Measurements from ENCODE around the gene CYP2D6. TPM values are rescaled to one million over a fixed set of nuclear protein-coding genes. Genes with fewer than 3 reads are reported as not detected.
A peak's percentile ranks its signal among the peaks of the same experiment; 100 is the strongest.

CYP2D6 gene
- total and polyA plus RNA-seq, 2 of the 13 experiments (the other 11 are each of a cell fraction or from before 2014, with no cell fraction given) = 1.0 to 3.7 TPM

DNA sequence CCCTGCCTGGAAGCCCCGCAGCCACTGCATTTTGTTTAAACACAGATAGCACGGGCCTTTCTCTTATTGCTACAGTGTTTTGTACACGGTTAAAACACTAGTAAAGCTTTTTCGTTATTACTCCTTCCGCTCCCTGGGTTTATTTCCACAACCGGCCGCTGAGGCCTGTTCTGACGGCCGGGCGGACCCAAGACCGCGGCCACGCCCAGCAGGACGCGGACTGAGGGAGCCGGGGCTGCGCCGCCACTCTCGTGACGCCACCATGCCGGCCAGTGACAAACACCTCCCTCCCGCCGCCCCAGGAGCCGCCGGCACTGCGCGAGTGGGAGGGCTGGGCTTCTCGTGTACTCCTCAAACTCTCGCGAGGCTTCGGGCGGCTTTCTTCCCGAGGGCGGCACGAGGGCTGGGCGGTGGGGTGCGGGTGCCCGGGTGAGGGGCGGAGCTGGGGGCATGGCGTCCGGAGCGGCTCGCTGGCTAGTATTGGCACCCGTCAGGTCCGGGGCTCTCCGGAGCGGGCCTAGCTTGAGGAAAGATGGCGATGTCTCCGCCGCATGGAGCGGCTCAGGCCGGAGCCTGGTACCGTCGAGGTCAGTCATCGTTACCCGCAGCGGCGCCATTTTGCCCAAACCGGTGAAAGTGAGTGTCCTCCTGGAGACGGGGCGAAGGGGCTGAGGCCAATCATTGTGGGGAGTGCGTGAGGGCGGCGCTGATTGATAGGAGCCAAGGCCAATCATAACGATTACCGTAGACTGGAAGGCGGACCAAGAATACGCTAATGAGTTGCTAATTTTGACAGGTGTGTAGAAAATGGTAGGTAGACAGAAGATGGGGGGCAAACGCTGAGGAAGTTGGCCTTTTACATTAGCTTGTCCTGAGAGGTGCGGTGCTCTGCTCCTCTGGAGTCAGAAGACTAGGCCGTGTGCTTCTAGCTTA, 51.0 kb downstream of the CYP2D6 start, which contains the start of gene SMDT1 (continued):
- TF ChIP-seq ZFP62 (CRISPR knock-in tag; IDR thresholded peaks at IDR 0.05) = no peak
- peak; percentile 80; the same call in 1 of the 2 replicates for TF ChIP-seq ZNF547 (CRISPR knock-in tag; IDR thresholded peaks at IDR 0.05)
- peak; percentile 96 for TF ChIP-seq YY1 (IDR thresholded peaks at IDR 0.05; ENCODE audit: insufficient read depth, insufficient replicate concordance, low read depth, low read length)
- TF ChIP-seq ZNF589 (CRISPR knock-in tag; conservative IDR thresholded peaks at IDR 0.05) = no peak
- TF ChIP-seq, protein P1, sequence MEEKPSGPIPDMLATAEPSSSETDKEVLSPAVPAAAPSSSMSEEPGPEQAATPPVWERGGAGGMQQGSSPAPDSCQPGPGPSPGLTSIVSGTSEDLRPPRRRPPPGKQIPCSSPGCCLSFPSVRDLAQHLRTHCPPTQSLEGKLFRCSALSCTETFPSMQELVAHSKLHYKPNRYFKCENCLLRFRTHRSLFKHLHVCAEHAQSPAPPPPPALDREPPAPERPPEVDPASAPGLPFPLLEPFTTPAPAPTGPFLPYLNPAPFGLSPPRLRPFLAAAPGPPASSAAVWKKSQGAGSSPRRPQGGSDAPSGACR (CRISPR knock-in tag; IDR thresholded peaks at IDR 0.05) = 0 out of 2 replicates have a peak, but pooled peaks have one; percentile 46
- TF ChIP-seq ETV6 (CRISPR knock-in tag; conservative IDR thresholded peaks at IDR 0.05) = peak; percentile 28; the same call in 1 of the 2 replicates
- TF ChIP-seq, protein P2, sequence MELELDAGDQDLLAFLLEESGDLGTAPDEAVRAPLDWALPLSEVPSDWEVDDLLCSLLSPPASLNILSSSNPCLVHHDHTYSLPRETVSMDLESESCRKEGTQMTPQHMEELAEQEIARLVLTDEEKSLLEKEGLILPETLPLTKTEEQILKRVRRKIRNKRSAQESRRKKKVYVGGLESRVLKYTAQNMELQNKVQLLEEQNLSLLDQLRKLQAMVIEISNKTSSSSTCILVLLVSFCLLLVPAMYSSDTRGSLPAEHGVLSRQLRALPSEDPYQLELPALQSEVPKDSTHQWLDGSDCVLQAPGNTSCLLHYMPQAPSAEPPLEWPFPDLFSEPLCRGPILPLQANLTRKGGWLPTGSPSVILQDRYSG (CRISPR knock-in tag; IDR thresholded peaks at IDR 0.05) = peak; percentile 49; the same call in 1 of the 2 replicates
- TF ChIP-seq BHLHE40 (IDR thresholded peaks at IDR 0.05; ENCODE audit: low read length) = peak; percentile 87
- no peak for TF ChIP-seq ZSCAN30 (CRISPR knock-in tag; IDR thresholded peaks at IDR 0.05)
- no peak; the same call in 1 of the 2 replicates for TF ChIP-seq CAMTA2 (CRISPR knock-in tag; IDR thresholded peaks at IDR 0.05; ENCODE audit: borderline replicate concordance)
- TF ChIP-seq CREM (IDR thresholded peaks at IDR 0.05) = peak; percentile 53
- TF ChIP-seq CREM (CRISPR knock-in tag; IDR thresholded peaks at IDR 0.05) = no peak
- peak; percentile 23; the same call in 1 of the 2 replicates for TF ChIP-seq ZNF232 (CRISPR knock-in tag; IDR thresholded peaks at IDR 0.05; ENCODE audit: borderline replicate concordance)
- TF ChIP-seq ZNF550 (CRISPR knock-in tag; IDR thresholded peaks at IDR 0.05; ENCODE audit: borderline replicate concordance) = no peak
- no peak for TF ChIP-seq AHR (CRISPR knock-in tag; IDR thresholded peaks at IDR 0.05)
- TF ChIP-seq, protein P3, sequence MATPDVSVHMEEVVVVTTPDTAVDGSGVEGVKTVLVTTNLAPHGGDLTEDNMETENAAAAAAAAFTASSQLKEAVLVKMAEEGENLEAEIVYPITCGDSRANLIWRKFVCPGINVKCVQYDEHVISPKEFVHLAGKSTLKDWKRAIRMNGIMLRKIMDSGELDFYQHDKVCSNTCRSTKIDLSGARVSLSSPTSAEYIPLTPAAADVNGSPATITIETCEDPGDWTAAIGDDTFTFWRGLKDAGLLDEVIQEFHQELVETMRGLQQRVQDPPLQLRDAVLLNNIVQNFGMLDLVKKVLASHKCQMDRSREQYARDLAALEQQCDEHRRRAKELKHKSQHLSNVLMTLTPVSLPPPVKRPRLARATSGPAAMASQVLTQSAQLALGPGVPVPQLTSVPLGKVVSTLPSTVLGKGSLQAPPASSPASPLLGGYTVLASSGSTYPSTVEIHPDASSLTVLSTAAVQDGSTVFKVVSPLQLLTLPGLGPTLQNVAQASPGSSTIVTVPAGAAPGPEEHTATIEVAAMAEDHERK (CRISPR knock-in tag; IDR thresholded peaks at IDR 0.05; ENCODE audit: low read depth) = no peak; the same call in 1 of the 2 replicates
- no peak; the same call in 1 of the 2 replicates for TF ChIP-seq SOX5 (CRISPR knock-in tag; IDR thresholded peaks at IDR 0.05; ENCODE audit: borderline replicate concordance)
- TF ChIP-seq, protein P4, sequence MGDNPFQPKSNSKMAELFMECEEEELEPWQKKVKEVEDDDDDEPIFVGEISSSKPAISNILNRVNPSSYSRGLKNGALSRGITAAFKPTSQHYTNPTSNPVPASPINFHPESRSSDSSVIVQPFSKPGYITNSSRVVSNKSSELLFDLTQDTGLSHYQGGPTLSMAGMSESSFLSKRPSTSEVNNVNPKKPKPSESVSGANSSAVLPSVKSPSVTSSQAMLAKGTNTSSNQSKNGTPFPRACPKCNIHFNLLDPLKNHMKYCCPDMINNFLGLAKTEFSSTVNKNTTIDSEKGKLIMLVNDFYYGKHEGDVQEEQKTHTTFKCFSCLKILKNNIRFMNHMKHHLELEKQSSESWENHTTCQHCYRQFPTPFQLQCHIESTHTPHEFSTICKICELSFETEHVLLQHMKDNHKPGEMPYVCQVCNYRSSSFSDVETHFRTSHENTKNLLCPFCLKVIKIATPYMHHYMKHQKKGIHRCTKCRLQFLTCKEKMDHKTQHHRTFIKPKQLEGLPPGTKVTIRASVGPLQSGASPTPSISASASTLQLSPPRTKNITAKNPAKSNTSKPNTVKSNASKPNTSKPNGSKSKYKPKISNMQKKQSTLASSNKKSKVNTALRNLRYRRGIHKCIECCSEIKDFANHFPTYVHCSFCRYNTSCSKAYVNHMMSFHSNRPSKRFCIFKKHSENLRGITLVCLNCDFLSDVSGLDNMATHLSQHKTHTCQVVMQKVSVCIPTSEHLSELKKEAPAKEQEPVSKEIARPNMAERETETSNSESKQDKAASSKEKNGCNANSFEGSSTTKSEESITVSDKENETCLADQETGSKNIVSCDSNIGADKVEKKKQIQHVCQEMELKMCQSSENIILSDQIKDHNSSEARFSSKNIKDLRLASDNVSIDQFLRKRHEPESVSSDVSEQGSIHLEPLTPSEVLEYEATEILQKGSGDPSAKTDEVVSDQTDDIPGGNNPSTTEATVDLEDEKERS (CRISPR knock-in tag; IDR thresholded peaks at IDR 0.05) = peak; percentile 74; the same call in 1 of the 2 replicates
- peak; percentile 70 for TF ChIP-seq REPIN1 (CRISPR knock-in tag; IDR thresholded peaks at IDR 0.05; ENCODE audit: borderline replicate concordance, low read depth)
- no peak for TF ChIP-seq FOXC1 (CRISPR knock-in tag; IDR thresholded peaks at IDR 0.05; ENCODE audit: borderline replicate concordance)
- no peak for TF ChIP-seq HMG20A (CRISPR knock-in tag; IDR thresholded peaks at IDR 0.05; ENCODE audit: borderline replicate concordance)
- TF ChIP-seq RFXAP (CRISPR knock-in tag; IDR thresholded peaks at IDR 0.05; ENCODE audit: borderline replicate concordance) = peak; percentile 82; the same call in 1 of the 2 replicates

Data from HepG2 (cell line).